Duodenal mucosa (tissue), 2 donors: ENCODE data around the gene CCR8.

ENCODE experiments used
- H3K27ac ChIP-seq: one replicate; pipeline ENCODE4 v1.7.0; 2013; ENCODE audit warnings: low read depth, low read length
- H3K27me3 ChIP-seq, 2 donors: one replicate each; pipeline ENCODE4 v1.7.0; 2013; ENCODE audit warnings: low read length in 2 of 2, control low read depth in 1 of 2; ENCODE audit not compliant: insufficient read depth in 2 of 2, control insufficient read depth in 1 of 2
- H3K36me3 ChIP-seq, 2 donors: one replicate each; pipeline ENCODE4 v1.7.0; 2013; ENCODE audit warnings: low read length in 2 of 2, control low read depth in 1 of 2; ENCODE audit not compliant: insufficient read depth in 2 of 2, control insufficient read depth in 1 of 2
- H3K4me1 ChIP-seq, 2 donors: one replicate each; pipeline ENCODE4 v1.7.0; 2013; ENCODE audit warnings: low read length in 2 of 2, control low read depth in 1 of 2; ENCODE audit not compliant: insufficient read depth in 2 of 2, control insufficient read depth in 1 of 2
- H3K4me3 ChIP-seq, 2 donors: one replicate each; pipeline ENCODE4 v1.7.0; 2013; ENCODE audit warnings: low read length in 2 of 2, low read depth in 1 of 2
- H3K9ac ChIP-seq, 2 donors: one replicate each; pipeline ENCODE4 v1.7.0; 2013; ENCODE audit warnings: low read length in 2 of 2, low read depth in 1 of 2
- H3K9me3 ChIP-seq, 2 donors: one replicate each; pipeline ENCODE4 v1.7.0; 2013; ENCODE audit warnings: low read length in 2 of 2, control low read depth in 1 of 2; ENCODE audit not compliant: control insufficient read depth in 1 of 2

CCR8 gene

DNA sequence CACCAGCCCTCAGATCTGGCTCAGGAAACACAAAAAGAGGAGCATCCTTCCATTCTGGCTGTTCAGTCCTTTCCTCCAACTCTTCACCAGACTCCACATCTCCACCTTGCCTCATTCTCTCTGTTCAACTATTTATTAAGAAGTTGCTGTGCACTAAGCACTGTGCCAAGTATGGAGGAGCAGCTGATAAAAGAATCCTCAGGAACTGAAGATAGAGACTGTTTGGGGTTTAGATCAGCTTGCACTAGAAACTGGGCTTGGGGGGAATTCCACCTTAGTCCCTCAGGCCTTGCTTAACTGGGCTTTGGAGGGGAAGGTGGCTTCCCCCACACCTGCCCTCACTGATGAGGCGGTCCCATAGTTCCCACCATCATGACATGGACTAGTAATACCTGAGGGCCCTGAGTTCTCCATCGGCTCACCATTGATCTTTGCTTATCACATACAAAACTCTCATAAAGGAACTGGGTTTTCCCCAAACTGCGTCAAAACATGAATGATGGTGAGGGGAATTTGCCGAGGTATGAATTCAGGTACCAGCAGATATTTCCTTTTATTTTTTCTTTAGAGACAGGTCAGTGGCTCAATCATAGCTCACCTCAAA lies 1.7 kb upstream of the CCR8 start:
- no peak overlapping the region for H3K9ac ChIP-seq
- no peaks in the 10 kb centered on the region for H3K9me3 ChIP-seq
- H3K27ac ChIP-seq, result no peak overlapping the region
- no peaks in the 10 kb centered on the region for H3K27me3 ChIP-seq
- no peaks in the 10 kb centered on the region for H3K36me3 ChIP-seq
- H3K4me3 ChIP-seq, result no peak overlapping the region
- H3K4me1 ChIP-seq, result no peaks in the 10 kb centered on the region

- no peak overlapping the region for H3K4me3 ChIP-seq
- H3K27me3 ChIP-seq, result no peaks in the 10 kb centered on the region
- H3K36me3 ChIP-seq, result no peaks in the 10 kb centered on the region
- no peaks in the 10 kb centered on the region for H3K4me1 ChIP-seq
- H3K9ac ChIP-seq, result no peak overlapping the region
- no peaks in the 10 kb centered on the region for H3K9me3 ChIP-seq
- H3K27ac ChIP-seq, result no peak overlapping the region
These were observed 1.3 kb downstream of the CCR8 start for GRCh38 chr3:39330824-39331223.

- Histone ChIP-seq H3K4me3 (no peak overlapping the region), H3K9ac (no peak overlapping the region), H3K4me1 (no peaks in the 10 kb centered on the region), H3K27ac (no peak overlapping the region), H3K9me3 (no peaks in the 10 kb centered on the region), H3K27me3 (no peaks in the 10 kb centered on the region), H3K36me3 (no peaks in the 10 kb centered on the region)
These were observed 3.0 kb downstream of the CCR8 start for GRCh38 chr3:39332525-39332924.

DNA sequence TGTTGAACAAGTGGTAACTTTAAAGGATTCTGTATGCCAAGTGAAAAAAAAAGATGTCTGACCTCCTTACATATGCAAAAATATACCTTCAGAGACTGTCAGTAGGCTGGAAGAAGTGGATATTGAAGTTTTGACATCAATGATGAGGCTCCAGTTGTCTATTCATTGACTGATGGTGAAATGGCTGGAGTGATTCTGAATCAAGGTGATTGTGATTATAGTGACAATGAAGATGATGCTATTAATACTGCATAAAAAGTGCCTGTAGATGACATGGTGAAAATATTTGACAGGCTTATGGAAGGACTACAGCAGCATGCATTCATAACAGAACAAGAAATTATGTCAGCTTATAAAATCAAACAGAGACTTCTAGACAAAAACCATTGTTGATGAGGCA lies 4.1 kb downstream of the CCR8 start:
- Histone ChIP-seq H3K9me3 (no peaks in the 10 kb centered on the region), H3K27ac (no peak overlapping the region), H3K4me3 (no peak overlapping the region), H3K4me1 (no peaks in the 10 kb centered on the region), H3K27me3 (no peaks in the 10 kb centered on the region), H3K36me3 (no peaks in the 10 kb centered on the region), H3K9ac (no peak overlapping the region)

GRCh38 chr3:39334205-39334604 lies 4.7 kb downstream of the CCR8 start:
- Histone ChIP-seq H3K27me3 (no peaks in the 10 kb centered on the region), H3K4me3 (no peak overlapping the region), H3K36me3 (no peaks in the 10 kb centered on the region), H3K9ac (no peak overlapping the region), H3K27ac (no peak overlapping the region), H3K4me1 (no peaks in the 10 kb centered on the region), H3K9me3 (no peaks in the 10 kb centered on the region)

GRCh38 chr3:39338201-39338600 lies 8.7 kb downstream of the CCR8 start:
- peaks cover 0 to 5% of the 10 kb centered on the region in 2 donors for H3K4me1 ChIP-seq
- no peaks in the 10 kb centered on the region for H3K27me3 ChIP-seq
- no peak overlapping the region for H3K27ac ChIP-seq
- H3K4me3 ChIP-seq, result no peak overlapping the region
- H3K9ac ChIP-seq, result no peak overlapping the region
- H3K36me3 ChIP-seq, result no peaks in the 10 kb centered on the region
- H3K9me3 ChIP-seq, result no peaks in the 10 kb centered on the region

GRCh38 chr3:39339086-39339485 lies 9.6 kb downstream of the CCR8 start:
- Histone ChIP-seq H3K9ac (no peak overlapping the region), H3K36me3 (no peaks in the 10 kb centered on the region), H3K27me3 (no peaks in the 10 kb centered on the region), H3K4me3 (no peak overlapping the region), H3K9me3 (no peaks in the 10 kb centered on the region), H3K4me1 (peaks cover 0 to 11% of the 10 kb centered on the region in 2 donors), H3K27ac (no peak overlapping the region)

DNA sequence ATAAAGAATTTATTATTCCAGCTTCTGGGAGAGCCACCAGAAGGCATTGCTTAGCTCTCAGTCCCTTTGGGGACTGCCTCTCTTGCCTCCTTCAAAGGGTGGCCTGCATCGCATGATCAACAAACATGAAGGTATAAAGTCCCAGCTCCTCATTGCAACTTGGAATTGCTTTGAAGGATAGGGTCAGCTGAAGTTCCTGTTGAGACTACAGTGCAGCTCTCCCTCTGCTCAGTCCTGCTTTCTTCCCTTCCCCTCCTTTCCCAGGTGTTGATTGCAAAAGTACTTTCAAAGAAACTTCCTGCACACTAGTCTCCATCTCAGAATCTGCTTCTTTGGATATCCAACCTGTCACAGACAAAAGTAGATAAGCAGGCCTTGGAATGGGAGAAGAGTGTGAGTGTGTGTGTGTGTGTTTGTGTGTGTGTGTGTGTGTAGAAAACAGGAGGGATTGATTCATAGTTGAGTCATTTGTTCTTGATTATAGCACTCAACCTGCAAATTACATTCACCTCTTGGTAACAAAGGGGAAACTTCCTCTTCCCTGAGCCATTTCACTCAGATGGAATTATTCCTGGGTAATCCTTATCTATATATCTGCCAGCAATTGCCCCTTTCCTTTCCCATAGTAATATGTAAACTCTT lies 13.7 kb downstream of the CCR8 start:
- H3K27me3 ChIP-seq, result no peaks in the 10 kb centered on the region
- H3K27ac ChIP-seq, result no peak overlapping the region
- no peak overlapping the region for H3K4me3 ChIP-seq
- no peaks in the 10 kb centered on the region for H3K36me3 ChIP-seq
- H3K4me1 ChIP-seq, result peaks cover 0 to 11% of the 10 kb centered on the region in 2 donors
- H3K9me3 ChIP-seq, result no peaks in the 10 kb centered on the region
- no peak overlapping the region for H3K9ac ChIP-seq

DNA sequence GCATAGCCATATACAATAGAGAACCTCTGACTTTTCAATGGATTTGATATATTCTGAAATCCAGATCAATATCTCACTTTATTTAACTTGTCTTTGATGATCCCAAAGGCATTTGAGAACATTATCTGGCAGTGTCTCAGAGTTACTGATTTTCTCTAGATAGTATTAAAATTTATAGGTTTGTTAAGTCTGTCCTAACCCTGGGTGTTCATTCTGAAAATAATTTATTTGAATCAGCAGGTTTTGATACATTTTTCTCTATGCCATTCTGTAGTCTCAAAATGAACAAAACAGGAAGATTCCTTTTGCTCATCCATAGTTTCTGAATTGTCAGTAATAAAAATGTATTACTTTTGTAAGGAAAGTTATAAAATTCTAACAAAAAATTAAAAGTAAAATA lies 14.3 kb downstream of the CCR8 start:
- H3K4me1 ChIP-seq, result peaks cover 0 to 11% of the 10 kb centered on the region in 2 donors
- H3K27ac ChIP-seq, result no peak overlapping the region
- no peak overlapping the region for H3K9ac ChIP-seq
- no peaks in the 10 kb centered on the region for H3K36me3 ChIP-seq
- H3K9me3 ChIP-seq, result no peaks in the 10 kb centered on the region
- H3K27me3 ChIP-seq, result no peaks in the 10 kb centered on the region
- H3K4me3 ChIP-seq, result no peak overlapping the region

- H3K4me3 ChIP-seq, result no peak overlapping the region
- H3K36me3 ChIP-seq, result no peaks in the 10 kb centered on the region
- no peaks in the 10 kb centered on the region for H3K9me3 ChIP-seq
- H3K27ac ChIP-seq, result no peak overlapping the region
- no peak overlapping the region for H3K9ac ChIP-seq
- peaks cover 0 to 11% of the 10 kb centered on the region in 2 donors for H3K4me1 ChIP-seq
- no peaks in the 10 kb centered on the region for H3K27me3 ChIP-seq
These were observed 15.3 kb downstream of the CCR8 start for GRCh38 chr3:39344746-39345344.
